Adrenal gland (tissue), 12 donors: ENCODE data around the gene TBC1D3B. TPM values are rescaled to one million over a fixed set of nuclear protein-coding genes. Genes with fewer than 3 reads are reported as not detected.
"Not testable (repeated sequence)": the region's sequence is repeated elsewhere in the genome, so short reads cannot be mapped to it uniquely, and the experiment has no call there.

Source experiments
- DNase-seq, 7 donors: peaks; one replicate each; pipeline ENCODE4 v3.0.0-alpha.2; 2019 to 2020
- H3K27ac ChIP-seq, 5 donors: fragments of 200-600 bp; sonication (generic) in 4 of 5; 1 replicate in 3 of 5; 2 replicates in 2 of 5; pipeline versions ENCODE4 v1.5.1 to v1.8.0; 2016 to 2020; ENCODE audit warnings: mild to moderate bottlenecking in 1 of 5
- H3K27me3 ChIP-seq: fragments of 200-600 bp; 2 replicates; pipeline ENCODE4 v1.8.0; 2021
- H3K36me3 ChIP-seq, 2 donors: fragments of 200-600 bp; replicated peaks in 1 of 2; 1 replicate in 1 of 2; 2 replicates in 1 of 2; pipeline versions ENCODE4 v1.5.1 to v1.8.0; 2018 to 2022
- H3K4me1 ChIP-seq, 2 donors: fragments of 200-600 bp; replicated peaks in 1 of 2; 1 replicate in 1 of 2; 2 replicates in 1 of 2; pipeline versions ENCODE4 v1.5.1 to v1.8.0; 2018 to 2021
- H3K4me3 ChIP-seq, 4 donors: fragments of 200-600 bp; sonication (generic) in 3 of 4; one replicate each; pipeline ENCODE4 v1.5.1; 2016 to 2018
- H3K9me3 ChIP-seq, 3 donors: fragments of 200-600 bp; sonication (generic) in 1 of 3; replicated peaks in 1 of 3; 1 replicate in 2 of 3; 2 replicates in 1 of 3; pipeline versions ENCODE4 v1.5.1 to v1.8.0; 2016 to 2021
- CTCF ChIP-seq, 6 experiments: fragments of 450-650 bp in 4 of 6; fragments of 200-600 bp in 2 of 6; sonication (generic) in 1 of 6; IDR thresholded peaks; 1 replicate in 5 of 6; 2 replicates in 1 of 6; pipeline versions ENCODE4 v1.5.1 to v1.8.0; 2016 to 2021; ENCODE audit warnings: antibody characterized with exemption in 6 of 6, mild to moderate bottlenecking in 2 of 6, moderate library complexity in 1 of 6
- POLR2A ChIP-seq, 2 donors: fragments of 450-650 bp; IDR thresholded peaks; one replicate each; pipeline ENCODE4 v1.6.1; 2017; ENCODE audit warnings: antibody characterized with exemption in 2 of 2, mild to moderate bottlenecking in 2 of 2, moderate library complexity in 1 of 2
- WGBS, 4 donors: extraction: QIAGEN DNeasy Blood & Tissue Kit in 2 of 4; methylation state at CpG; one replicate each; pipeline versions ENCODE4 v1.1.5 to v1.1.7; 2013 to 2017; 5-methylcytosine and 5-hydroxymethylcytosine counted together
- intact Hi-C, 2 donors: fragments of 100-400 bp; cut with DNase I; formaldehyde crosslinking; loops; one replicate each; pipeline versions ENCODE4 v1.14.1 to v1.15.0; 2022 to 2023
- polyA plus RNA-seq, 3 donors: library from polyadenylated mRNA; stranded (reverse); fragments of 200-250 nt in 2 of 3; fragments of 350-450 nt in 1 of 3; fragmentation: Illumina TruSeq in 1 of 3; extraction: RNeasy Lipid Tissue Mini Kit (QIAGEN cat#74804) in 1 of 3; gene quantifications; one replicate each; pipeline ENCODE4 v1.2.3, GENCODE V29; 2013 to 2014
- total RNA-seq, 9 donors: library from RNA; depleted of rRNA in 4 of 9; stranded (reverse); fragments of >200 nt in 4 of 9; fragments of 120-200 nt in 1 of 9; fragmentation: NEBNext Ultra II Directional in 1 of 9; extraction: Animal tissue kit (Norgen Biotek cat#: 25700) in 1 of 9; gene quantifications; one replicate each; pipeline versions ENCODE4 v1.1.0 to v1.2.4, GENCODE V29; 2013 to 2023
- donor health status: healthy with polysubstance abuse.
- donor health status: Bipolar disorder and iron deficiency.
- donor health status: DM: yes; HTN: yes; CAD: no.
- donor health status: DM: no; HTN: no; CAD: no.
- donor health status: DM: no; HTN: no; CAD: no.
- donor health status: DM: yes; HTN: yes; CAD: no.

The TBC1D3B gene
- total and polyA plus RNA-seq, 12 donors = 0.39 to 12.9 (median 6.9) TPM; not detected in 3

- H3K4me3 ChIP-seq = no peak overlapping the region
- intact Hi-C loops = no loop called here
- DNase-seq = no peak
- no peaks in the 10 kb centered on the region for H3K36me3 ChIP-seq
- H3K4me1 ChIP-seq = no peaks in the 10 kb centered on the region
- H3K27ac ChIP-seq = no peak overlapping the region
- H3K27me3 ChIP-seq = no peaks in the 10 kb centered on the region
- no peaks in the 10 kb centered on the region for H3K9me3 ChIP-seq
- TF ChIP-seq POLR2A (IDR thresholded peaks at IDR 0.05) (no peak), CTCF (IDR thresholded peaks at IDR 0.05) (no peak)
Observed at GRCh38 chr17:36209575-36209974, 33.1 kb upstream of the TBC1D3B start.

- H3K27me3 ChIP-seq, H3K27ac ChIP-seq, H3K4me3 ChIP-seq, intact Hi-C loops, DNase-seq, H3K36me3 ChIP-seq, H3K9me3 ChIP-seq, H3K4me1 ChIP-seq: not testable (repeated sequence)
- 65 to 74% (median 69%) methylated on average over 5 to 6 of the region's 6 CpGs for WGBS, 4 donors
Observed at GRCh38 chr17:36207383-36207782, 30.9 kb upstream of the TBC1D3B start.

- DNase-seq, H3K4me1 ChIP-seq, H3K27ac ChIP-seq, H3K27me3 ChIP-seq, H3K9me3 ChIP-seq, intact Hi-C loops, H3K36me3 ChIP-seq, H3K4me3 ChIP-seq: not testable (repeated sequence)
- WGBS, 4 donors = 50 to 68% (median 54%) methylated on average over 1 of the region's 1 CpG
Observed at GRCh38 chr17:36206486-36206821, 30.0 kb upstream of the TBC1D3B start.

GRCh38 chr17:36205637-36206485 lies 29.4 kb upstream of the TBC1D3B start:
- TF ChIP-seq CTCF (IDR thresholded peaks at IDR 0.05) (no peak), POLR2A (IDR thresholded peaks at IDR 0.05) (no peak)
- Histone ChIP-seq H3K27ac (no peak overlapping the region), H3K9me3 (no peaks in the 10 kb centered on the region), H3K4me1 (no peaks in the 10 kb centered on the region), H3K27me3 (no peaks in the 10 kb centered on the region), H3K4me3 (no peak overlapping the region), H3K36me3 (no peaks in the 10 kb centered on the region)
- no peak for DNase-seq
- 60 to 68% (median 64%) methylated on average over 4 of the region's 4 CpGs for WGBS, 4 donors
- intact Hi-C loops = no loop called here

GRCh38 chr17:36204724-36205500 lies 28.5 kb upstream of the TBC1D3B start:
- no peak overlapping the region for H3K4me3 ChIP-seq
- H3K9me3 ChIP-seq = no peaks in the 10 kb centered on the region
- H3K27me3 ChIP-seq = no peaks in the 10 kb centered on the region
- H3K27ac ChIP-seq = no peak overlapping the region
- 50 to 66% (median 57%) methylated on average over 7 of the region's 7 CpGs for whole genome bisulfite sequencing, 4 donors
- no peaks in the 10 kb centered on the region for H3K4me1 ChIP-seq
- no peak for DNase-seq
- TF ChIP-seq POLR2A (IDR thresholded peaks at IDR 0.05) (no peak), CTCF (IDR thresholded peaks at IDR 0.05) (no peak)
- intact Hi-C loops = no loop called here
- no peaks in the 10 kb centered on the region for H3K36me3 ChIP-seq
